ENCODE results near the gene TMEM63B.

GRCh38 chr6:44176130-44176761 is 48.9 kb downstream of the TMEM63B start:
- TF ChIP-seq CTCF (IDR thresholded peaks at IDR 0.05) (no peak), POLR2A (IDR thresholded peaks at IDR 0.05) (no peak), POLR2AphosphoS5 (IDR thresholded peaks at IDR 0.05) (no peak)

Measured in prostate gland (tissue), 2 donors.